IMR-90 (cell line): ENCODE measurements around the gene HMGCS2. TPM values are rescaled to one million over a fixed set of nuclear protein-coding genes. Genes with fewer than 3 reads are reported as not detected.

Experiments used
- ATAC-seq: fragments of 200-7000 bp; cut with Tn5 transposase; 2 replicates; pipeline ENCODE4 v1.9.1; 2020; ENCODE audit warnings: low read depth, mild to moderate bottlenecking, moderate library complexity
- BruUV-seq: library from RNA; stranded (reverse); fragments of 400-500 nt; replicated peaks from 2 replicates; lab custom pipeline; 2021; lab: Mats Ljungman, UMichigan
- CTCF ChIA-PET: fragments of 300-600 bp; formaldehyde crosslinking; extraction: SDS; loops from one replicate; lab custom pipeline; 2021; ENCODE audit warnings: antibody characterized with exemption; lab: Yijun Ruan, JAX
- POLR2A ChIA-PET: fragments of 300-600 bp; sonication (Branson Sonifier 250); formaldehyde crosslinking; loops from one replicate; lab custom pipeline; 2022; ENCODE audit warnings: antibody characterized with exemption; ENCODE audit not compliant: unreplicated experiment; lab: Charles Lee
- DNase-seq: peaks from one replicate; pipeline ENCODE4 v3.0.0; 2013
- H2AFZ ChIP-seq: replicated peaks from 2 replicates; pipeline ENCODE3; 2013; ENCODE audit warnings: low read length, mild to moderate bottlenecking; ENCODE audit not compliant: poor library complexity
- H2AK5ac ChIP-seq: 2 replicates; pipeline ENCODE4 v1.6.1; 2013; ENCODE audit warnings: low read depth, low read length, inconsistent platforms
- H2AK9ac ChIP-seq: replicated peaks from 2 replicates; pipeline ENCODE3; 2013; ENCODE audit warnings: mild to moderate bottlenecking, low read depth, low read length, moderate library complexity; ENCODE audit not compliant: poor library complexity
- H2BK120ac ChIP-seq: 2 replicates; pipeline ENCODE4 v1.6.1; 2013; ENCODE audit warnings: low read depth, low read length, inconsistent platforms
- H2BK15ac ChIP-seq: 3 replicates; pipeline ENCODE4 v1.6.1; 2013; ENCODE audit warnings: low read depth, low read length, inconsistent platforms
- H2BK20ac ChIP-seq: 2 replicates; pipeline ENCODE4 v1.6.1; 2013; ENCODE audit warnings: low read depth, mild to moderate bottlenecking, inconsistent platforms, low read length, moderate library complexity
- H2BK5ac ChIP-seq: 2 replicates; pipeline ENCODE4 v1.6.1; 2013; ENCODE audit warnings: mild to moderate bottlenecking, low read depth, low read length, inconsistent platforms; ENCODE audit not compliant: poor library complexity, severe bottlenecking
- H3K14ac ChIP-seq: replicated peaks from 2 replicates; pipeline ENCODE4 v1.6.1; 2013; ENCODE audit warnings: low read depth, low read length, inconsistent platforms
- H3K18ac ChIP-seq: 2 replicates; pipeline ENCODE4 v1.6.1; 2013; ENCODE audit warnings: low read depth, low read length, control low read depth
- H3K23ac ChIP-seq: 2 replicates; pipeline ENCODE4 v1.6.1; 2013; ENCODE audit warnings: low read depth, low read length, inconsistent platforms
- H3K27ac ChIP-seq: 2 replicates; pipeline ENCODE4 v1.5.1; 2013; ENCODE audit warnings: mild to moderate bottlenecking, control low read depth, low read length; ENCODE audit not compliant: insufficient read depth
- H3K27me3 ChIP-seq: 2 replicates; pipeline ENCODE4 v1.6.1; 2013; ENCODE audit warnings: low read length; ENCODE audit not compliant: control insufficient read depth, insufficient read depth
- H3K36me3 ChIP-seq: 2 replicates; pipeline ENCODE4 v1.6.1; 2013; ENCODE audit warnings: low read length, mixed read lengths; ENCODE audit not compliant: control insufficient read depth, insufficient read depth
- H3K4ac ChIP-seq: 2 replicates; pipeline ENCODE4 v1.6.1; 2013; ENCODE audit warnings: low read depth, low read length, inconsistent platforms
- H3K4me1 ChIP-seq: 2 replicates; pipeline ENCODE4 v1.6.1; 2013; ENCODE audit warnings: low read length, mixed read lengths; ENCODE audit not compliant: control insufficient read depth, insufficient read depth
- H3K4me2 ChIP-seq: 2 replicates; pipeline ENCODE4 v1.6.1; 2013; ENCODE audit warnings: low read depth, mild to moderate bottlenecking, control low read depth, low read length, moderate library complexity
- H3K4me3 ChIP-seq: 2 replicates; pipeline ENCODE4 v1.5.1; 2013; ENCODE audit warnings: low read depth, mild to moderate bottlenecking, control low read depth, low read length, moderate library complexity; ENCODE audit not compliant: insufficient read depth
- H3K56ac ChIP-seq: 2 replicates; pipeline ENCODE4 v1.6.1; 2013; ENCODE audit warnings: low read length, inconsistent platforms; ENCODE audit not compliant: insufficient read depth; ENCODE audit errors: extremely low read depth
- H3K79me1 ChIP-seq, 2 experiments: 2 replicates each; pipeline ENCODE4 v1.6.1; 2013; ENCODE audit warnings: low read length in 2 of 2, inconsistent platforms in 1 of 2, low read depth in 1 of 2
- H3K9ac ChIP-seq: 2 replicates; pipeline ENCODE4 v1.6.1; 2013; ENCODE audit warnings: low read depth, low read length, control low read depth
- H3K9me1 ChIP-seq: 2 replicates; pipeline ENCODE4 v1.6.1; 2013; ENCODE audit warnings: low read length, inconsistent platforms; ENCODE audit not compliant: insufficient read depth
- H3K9me3 ChIP-seq: 2 replicates; pipeline ENCODE4 v1.6.1; 2013; ENCODE audit warnings: low read length; ENCODE audit not compliant: control insufficient read depth, insufficient read depth
- H4K20me1 ChIP-seq: 2 replicates; pipeline ENCODE4 v1.6.1; 2013; ENCODE audit warnings: low read length, inconsistent platforms; ENCODE audit not compliant: insufficient read depth
- H4K5ac ChIP-seq: 2 replicates; pipeline ENCODE4 v1.6.1; 2013; ENCODE audit warnings: mild to moderate bottlenecking, low read depth, low read length, control low read depth
- H4K8ac ChIP-seq, 2 experiments: 2 replicates each; pipeline ENCODE4 v1.6.1; 2013; ENCODE audit warnings: low read depth in 2 of 2, low read length in 2 of 2, control low read depth in 1 of 2, inconsistent platforms in 1 of 2
- H4K91ac ChIP-seq: 2 replicates; pipeline ENCODE4 v1.6.1; 2013; ENCODE audit warnings: low read depth, low read length, inconsistent platforms; ENCODE audit not compliant: insufficient read depth
- BHLHE40 ChIP-seq: fragments of 150-350 bp; IDR thresholded peaks from 2 replicates; pipeline ENCODE4 v1.6.1; 2016; ENCODE audit warnings: mild to moderate bottlenecking, low read depth, low read length
- CEBPB ChIP-seq: IDR thresholded peaks from 2 replicates; pipeline ENCODE4 v1.6.1; 2012; ENCODE audit warnings: low read depth, low read length, improper control_type of control experiment
- CHD1 ChIP-seq: IDR thresholded peaks from 2 replicates; pipeline ENCODE4 v1.6.1; 2012; ENCODE audit warnings: low read depth, low read length, improper control_type of control experiment
- CTCF ChIP-seq: conservative IDR thresholded peaks from 2 replicates; pipeline ENCODE4 v1.5.1; 2012; ENCODE audit warnings: mild to moderate bottlenecking, low read depth, low read length, improper control_type of control experiment
- ELK1 ChIP-seq: fragments of 150-350 bp; IDR thresholded peaks from 2 replicates; pipeline ENCODE4 v1.6.1; 2016; ENCODE audit warnings: low read depth, mild to moderate bottlenecking, low read length, moderate library complexity, borderline replicate concordance
- MAFK ChIP-seq: IDR thresholded peaks from 2 replicates; pipeline ENCODE4 v1.6.1; 2012; ENCODE audit warnings: low read depth, low read length, improper control_type of control experiment
- MAZ ChIP-seq: IDR thresholded peaks from 2 replicates; pipeline ENCODE4 v1.6.1; 2012; ENCODE audit warnings: low read depth, mild to moderate bottlenecking, low read length, improper control_type of control experiment, moderate library complexity, borderline replicate concordance
- MXI1 ChIP-seq: IDR thresholded peaks from 2 replicates; pipeline ENCODE4 v1.6.1; 2012; ENCODE audit warnings: low read depth, mild to moderate bottlenecking, low read length, moderate library complexity, borderline replicate concordance
- POLR2A ChIP-seq: IDR thresholded peaks from 2 replicates; pipeline ENCODE4 v1.6.1; 2012; ENCODE audit warnings: mild to moderate bottlenecking, low read depth, low read length
- RAD21 ChIP-seq: IDR thresholded peaks from 2 replicates; pipeline ENCODE4 v1.6.1; 2012; ENCODE audit warnings: low read length, improper control_type of control experiment
- RCOR1 ChIP-seq: IDR thresholded peaks from 2 replicates; pipeline ENCODE4 v1.6.1; 2012; ENCODE audit warnings: mild to moderate bottlenecking, low read length, improper control_type of control experiment; ENCODE audit not compliant: insufficient replicate concordance
- USF2 ChIP-seq: fragments of 150-350 bp; IDR thresholded peaks from 2 replicates; pipeline ENCODE4 v1.6.1; 2017; ENCODE audit warnings: mild to moderate bottlenecking, antibody characterized with exemption, low read length, low read depth
- WGBS, 2 experiments: methylation state at CpG; one replicate each; pipeline versions ENCODE4 v1.1.5 to v1.1.7; 2013; ENCODE audit warnings: missing lambda C conversion rate in 2 of 2; ENCODE audit not compliant: insufficient read length in 1 of 2; ENCODE audit errors: extremely low coverage in 2 of 2; 5-methylcytosine and 5-hydroxymethylcytosine counted together
- dilution Hi-C: fragments of 300-500 bp; cut with HindIII; formaldehyde crosslinking; loops from one replicate; pipeline ENCODE4 v1.14.3; 2018; ENCODE audit warnings: low sequenced_read_pairs; ENCODE audit not compliant: unreplicated experiment
- in situ Hi-C: fragments of 300-500 bp; cut with MboI; formaldehyde crosslinking; loops from 3 replicates; pipeline ENCODE4 v1.14.3; 2019; ENCODE audit warnings: low sequenced_read_pairs, inconsistent platforms, mixed read lengths
- intact Hi-C: fragments of 100-400 bp; cut with micrococcal nuclease; formaldehyde crosslinking; loops from 2 replicates; pipeline ENCODE4 v1.10.0; 2022
- polyA plus RNA-seq, 3 experiments: library from polyadenylated mRNA; depleted of rRNA; stranded (reverse); fragments of >200 nt; gene quantifications; 2 replicates each; pipeline ENCODE4 v1.2.3, GENCODE V29; 2012; ENCODE audit warnings: low replicate concordance in 1 of 3
- total RNA-seq: library from RNA; depleted of rRNA; stranded (reverse); fragments of >200 nt; gene quantifications from 2 replicates; pipeline ENCODE4 v1.2.3, GENCODE V29; 2012

Gene HMGCS2
- total and polyA plus RNA-seq, 2 of the 4 experiments (the other 2 are of a cell fraction), result not detected

GRCh38 chr1:119790451-119791198 lies 21.9 kb upstream of the HMGCS2 start:
- Histone ChIP-seq H4K8ac (no peak overlapping the region), H3K4ac (no peak overlapping the region), H2AFZ (no peak overlapping the region), H3K4me3 (no peak overlapping the region), H3K9ac (no peak overlapping the region), H2BK15ac (no peak overlapping the region), H4K20me1 (peaks cover 6% of the 10 kb centered on the region; the same call in 1 of the 2 replicates), H3K79me1 (no peaks in the 10 kb centered on the region), H2BK20ac (no peak overlapping the region), H3K36me3 (no peaks in the 10 kb centered on the region), H3K18ac (no peak overlapping the region), H4K5ac (no peak overlapping the region), H4K91ac (no peak overlapping the region), H3K9me3 (no peaks in the 10 kb centered on the region), H3K14ac (no peak overlapping the region), H2BK5ac (no peak overlapping the region), H3K56ac (no peak overlapping the region), H2BK120ac (no peak overlapping the region), H3K27me3 (no peaks in the 10 kb centered on the region), H3K23ac (no peak overlapping the region), H3K9me1 (peaks cover 3% of the 10 kb centered on the region; the same call in 1 of the 2 replicates), H3K27ac (no peak overlapping the region), H3K4me2 (no peak overlapping the region), H2AK9ac (no peak overlapping the region), H3K4me1 (peaks cover 16% of the 10 kb centered on the region), H2AK5ac (no peak overlapping the region)
- no TSS peak for BruUV-seq
- TF ChIP-seq MAZ (no peak), CEBPB (no peak), USF2 (no peak), MXI1 (no peak), MAFK (no peak), CTCF (no peak), ELK1 (no peak), RAD21 (no peak), BHLHE40 (no peak), RCOR1 (no peak), POLR2A (no peak), CHD1 (no peak)
- 60% methylated on average over 1 of the region's 9 CpGs; no CpG with 5 or more reads in 1 of the 2 experiments for WGBS, 2 experiments
- ATAC-seq, result no peak
- in situ Hi-C loops (no loop called here), intact Hi-C loops (no loop called here), dilution Hi-C loops (no loop called here)
- POLR2A ChIA-PET, result no interaction called here
- no peak for DNase-seq
- CTCF ChIA-PET, result interaction anchor here (0.5 kb wide), 1 partner anchor 13 kb away, joined by 4 read pairs; no protein-coding TSS in a partner anchor
